ENCODE measurements around the gene TPRN.

Gene TPRN

GRCh38 chr9:137172901-137173795 is 27.4 kb downstream of the TPRN start:
- no peak for DNase-seq (ENCODE audit: low spot score)

- DNase-seq (ENCODE audit: low spot score): no peak
These were observed 29.2 kb downstream of the TPRN start for GRCh38 chr9:137171149-137171900.

- DNase-seq (ENCODE audit: low spot score): no peak
These were observed 29.9 kb downstream of the TPRN start for GRCh38 chr9:137170486-137171148.

GRCh38 chr9:137169896-137170358 is 30.6 kb downstream of the TPRN start, which contains the start of gene LRRC26:
Gene LRRC26 (minus strand): TSS chr9:137170051. CDS start chr9:137169943, 108 bp downstream.
- no peak for DNase-seq (ENCODE audit: low spot score)

GRCh38 chr9:137168904-137169856 is 31.4 kb downstream of the TPRN start:
- peak; percentile 24 for DNase-seq (ENCODE audit: low spot score)

GRCh38 chr9:137168573-137168903 is 32.0 kb downstream of the TPRN start:
- DNase-seq (ENCODE audit: low spot score): no peak

GRCh38 chr9:137167747-137168572 is 32.6 kb downstream of the TPRN start:
- DNase-seq (ENCODE audit: low spot score): no peak

GRCh38 chr9:137167277-137167746 is 33.2 kb downstream of the TPRN start:
- DNase-seq (ENCODE audit: low spot score): no peak

GRCh38 chr9:137166380-137167229 is 33.9 kb downstream of the TPRN start:
- no peak for DNase-seq (ENCODE audit: low spot score)

- no peak for DNase-seq (ENCODE audit: low spot score)
These were observed 35.2 kb downstream of the TPRN start for GRCh38 chr9:137165250-137165836.

- no peak for DNase-seq (ENCODE audit: low spot score)
These were observed 35.9 kb downstream of the TPRN start for GRCh38 chr9:137164370-137165249.

GRCh38 chr9:137163805-137164204 is 36.7 kb downstream of the TPRN start:
- DNase-seq (ENCODE audit: low spot score): no peak

- no peak for DNase-seq (ENCODE audit: low spot score)
These were observed 37.2 kb downstream of the TPRN start for GRCh38 chr9:137163365-137163715.

- no peak for DNase-seq (ENCODE audit: low spot score)
These were observed 37.8 kb downstream of the TPRN start for GRCh38 chr9:137162505-137163364.

- no peak for DNase-seq (ENCODE audit: low spot score)
These were observed 38.7 kb downstream of the TPRN start for GRCh38 chr9:137161558-137162486.
